K562 (cell line): ENCODE data around the gene SMG9.

Source experiments
- CREM ChIP-seq: IDR thresholded peaks from 2 replicates; pipeline ENCODE4 v1.6.1; 2014; ENCODE audit warnings: antibody characterized with exemption, low read depth
- EP300 ChIP-seq: IDR thresholded peaks from 2 replicates; pipeline ENCODE4 v1.6.1; 2012; ENCODE audit warnings: low read length, improper control_type of control experiment
- FOXM1 ChIP-seq, 2 experiments: fragments of 450-650 bp in 1 of 2; sonication (generic) in 1 of 2; formaldehyde crosslinking in 1 of 2; IDR thresholded peaks; 2 replicates each; pipeline versions ENCODE4 v1.6.1 to v1.9.0; 2017 to 2022; ENCODE audit warnings: low read depth in 2 of 2, mild to moderate bottlenecking in 2 of 2, missing genetic modification reagents in 1 of 2, moderate library complexity in 1 of 2
- MAFK ChIP-seq: IDR thresholded peaks from 2 replicates; pipeline ENCODE4 v1.6.1; 2011; ENCODE audit warnings: low read length, improper control_type of control experiment
- TF ChIP-seq, protein P1 (sequence below): sonication (generic); formaldehyde crosslinking; IDR thresholded peaks from 2 replicates; pipeline ENCODE4 v1.8.0; 2022; ENCODE audit warnings: mild to moderate bottlenecking, missing genetic modification reagents
- TF ChIP-seq, protein P2 (sequence below): conservative IDR thresholded peaks from 2 replicates; pipeline ENCODE4 v1.6.1; 2011; ENCODE audit warnings: low read depth, mild to moderate bottlenecking, low read length; ENCODE audit not compliant: control insufficient read depth

DNA sequence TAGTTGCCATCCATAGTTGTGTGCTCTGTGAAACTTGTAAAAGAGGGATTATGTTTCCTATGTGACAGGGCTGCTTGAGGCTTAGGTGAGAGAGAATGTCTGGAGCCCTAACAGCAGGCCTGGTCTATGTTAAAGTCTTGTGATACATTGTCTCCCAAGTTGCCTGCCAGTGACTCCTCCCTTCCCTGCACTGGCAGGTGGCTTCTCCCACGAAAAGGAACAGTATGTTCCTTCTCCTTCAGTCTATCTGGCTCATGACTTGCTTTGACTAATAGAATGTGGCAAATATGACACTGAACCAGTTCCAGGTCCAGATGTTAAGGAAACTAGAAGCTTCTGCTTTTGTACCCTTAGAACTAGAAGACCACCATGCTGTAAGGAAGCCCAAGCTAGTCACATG lies 31.9 kb upstream of the SMG9 start:
- TF ChIP-seq EP300 (no peak), FOXM1 (IDR thresholded peaks at IDR 0.05; ENCODE audit: low read depth) (no peak), FOXM1 (CRISPR knock-in tag; IDR thresholded peaks at IDR 0.05; ENCODE audit: low read depth) (no peak), MAFK (no peak), CREM (no peak)
- TF ChIP-seq, protein P1, sequence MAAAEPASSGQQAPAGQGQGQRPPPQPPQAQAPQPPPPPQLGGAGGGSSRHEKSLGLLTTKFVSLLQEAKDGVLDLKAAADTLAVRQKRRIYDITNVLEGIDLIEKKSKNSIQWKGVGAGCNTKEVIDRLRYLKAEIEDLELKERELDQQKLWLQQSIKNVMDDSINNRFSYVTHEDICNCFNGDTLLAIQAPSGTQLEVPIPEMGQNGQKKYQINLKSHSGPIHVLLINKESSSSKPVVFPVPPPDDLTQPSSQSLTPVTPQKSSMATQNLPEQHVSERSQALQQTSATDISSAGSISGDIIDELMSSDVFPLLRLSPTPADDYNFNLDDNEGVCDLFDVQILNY: no peak
- TF ChIP-seq, protein P2, sequence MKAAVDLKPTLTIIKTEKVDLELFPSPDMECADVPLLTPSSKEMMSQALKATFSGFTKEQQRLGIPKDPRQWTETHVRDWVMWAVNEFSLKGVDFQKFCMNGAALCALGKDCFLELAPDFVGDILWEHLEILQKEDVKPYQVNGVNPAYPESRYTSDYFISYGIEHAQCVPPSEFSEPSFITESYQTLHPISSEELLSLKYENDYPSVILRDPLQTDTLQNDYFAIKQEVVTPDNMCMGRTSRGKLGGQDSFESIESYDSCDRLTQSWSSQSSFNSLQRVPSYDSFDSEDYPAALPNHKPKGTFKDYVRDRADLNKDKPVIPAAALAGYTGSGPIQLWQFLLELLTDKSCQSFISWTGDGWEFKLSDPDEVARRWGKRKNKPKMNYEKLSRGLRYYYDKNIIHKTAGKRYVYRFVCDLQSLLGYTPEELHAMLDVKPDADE: no peak
